GM23338 (cell line): Measurements from ENCODE around the gene CNOT9.

Experiments
- CREB1 ChIP-seq: fragments of 250-450 bp; sonication (Bioruptor Pico); IDR thresholded peaks from 2 replicates; pipeline ENCODE4 v1.5.0; 2020; ENCODE audit warnings: low read depth, mild to moderate bottlenecking, moderate library complexity
- CTCF ChIP-seq, 2 experiments: fragments of 200-600 bp in 1 of 2; sonication (generic) in 1 of 2; conservative IDR thresholded peaks; 2 replicates each; pipeline versions ENCODE4 v1.5.1 to v1.6.1; 2016 to 2017; ENCODE audit warnings: antibody characterized with exemption in 2 of 2, low read depth in 2 of 2, mild to moderate bottlenecking in 2 of 2, moderate library complexity in 1 of 2

GRCh38 chr2:218627939-218628338 is 59.3 kb downstream of the CNOT9 start:
- TF ChIP-seq CTCF (conservative IDR thresholded peaks at IDR 0.05; ENCODE audit: low read depth in 2 of 2) (no peak), CREB1 (CRISPR knock-in tag) (no peak)
